Measurements from ENCODE around the gene SAMSN1.
"Not testable (repeated sequence)": the region's sequence is repeated elsewhere in the genome, so short reads cannot be mapped to it uniquely, and the experiment has no call there.

Gene SAMSN1

DNA sequence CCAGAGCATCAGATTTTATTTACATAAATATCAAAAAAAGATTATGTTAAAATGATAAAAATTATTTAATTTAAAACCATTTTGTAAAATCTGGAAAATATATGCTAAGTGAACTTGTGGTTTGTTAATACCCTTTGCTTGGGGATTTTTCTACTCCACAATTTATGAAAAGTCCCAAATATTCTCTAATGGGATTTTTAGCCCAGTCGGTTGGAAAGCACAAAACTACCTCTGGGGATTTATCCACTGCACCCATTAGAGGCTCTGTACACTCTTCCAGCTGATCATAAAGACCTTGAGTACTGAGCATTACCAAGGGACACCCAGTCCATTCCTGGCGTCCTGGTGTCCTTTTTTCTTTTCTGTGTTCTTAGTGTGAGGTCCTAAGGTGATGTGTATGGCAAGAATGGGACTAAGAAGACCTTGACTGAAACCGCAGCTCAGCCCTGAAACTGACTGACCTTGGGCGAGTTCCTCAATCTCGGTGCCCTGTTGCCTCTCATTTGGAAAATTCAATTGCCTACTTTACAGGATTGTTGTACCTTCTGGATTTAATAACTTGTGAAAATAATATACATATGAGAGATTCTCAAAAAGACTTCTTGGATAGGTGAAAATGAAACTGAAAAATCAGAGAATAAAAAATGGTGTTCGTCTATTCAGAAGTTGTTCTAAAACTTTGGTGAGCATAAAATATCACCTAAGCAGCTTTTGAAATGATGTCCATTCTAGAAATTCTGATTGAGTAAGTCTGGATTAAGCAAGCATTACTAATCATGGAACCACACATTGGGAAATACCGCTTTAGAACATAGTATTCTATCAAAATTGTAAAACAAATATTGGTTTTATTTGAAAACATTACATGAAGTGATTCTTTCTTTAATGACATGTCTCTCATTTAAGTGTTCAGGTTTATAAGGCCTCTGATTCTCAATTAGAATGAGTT, 21.5 kb upstream of the SAMSN1 start:
- in situ Hi-C loops (cut with MboI; ENCODE audit: low sequenced_read_pairs), result no loop called here

- in situ Hi-C loops (cut with MboI; ENCODE audit: low sequenced_read_pairs), result no loop called here
Measured at GRCh38 chr21:14566894-14567293, 20.8 kb upstream of the SAMSN1 start.

DNA sequence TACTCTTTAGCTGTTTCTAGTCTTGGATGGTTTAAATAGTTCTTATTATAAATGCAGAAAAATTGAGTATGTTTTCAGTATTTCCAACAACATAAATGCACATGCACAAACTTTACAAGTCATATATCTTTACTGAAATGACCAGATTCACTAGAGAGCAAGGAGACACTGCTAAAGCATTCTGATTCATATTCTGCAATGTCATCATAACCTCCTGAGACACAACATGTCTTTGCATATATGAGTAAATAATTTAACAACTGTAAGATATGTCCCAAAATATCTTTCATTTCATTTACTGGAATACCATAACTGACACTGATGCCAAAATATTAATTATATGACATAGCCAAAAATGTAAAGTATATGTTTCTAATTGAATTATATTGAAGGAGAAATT, 16.8 kb upstream of the SAMSN1 start:
- in situ Hi-C loops (cut with MboI; ENCODE audit: low sequenced_read_pairs), result no loop called here

GRCh38 chr21:14560555-14560954, 14.4 kb upstream of the SAMSN1 start:
- in situ Hi-C loops (cut with MboI; ENCODE audit: low sequenced_read_pairs), result no loop called here

GRCh38 chr21:14560139-14560538, 14.0 kb upstream of the SAMSN1 start:
- in situ Hi-C loops (cut with MboI; ENCODE audit: low sequenced_read_pairs), result no loop called here

GRCh38 chr21:14559102-14559501, 13.0 kb upstream of the SAMSN1 start:
- in situ Hi-C loops (cut with MboI; ENCODE audit: low sequenced_read_pairs), result no loop called here

DNA sequence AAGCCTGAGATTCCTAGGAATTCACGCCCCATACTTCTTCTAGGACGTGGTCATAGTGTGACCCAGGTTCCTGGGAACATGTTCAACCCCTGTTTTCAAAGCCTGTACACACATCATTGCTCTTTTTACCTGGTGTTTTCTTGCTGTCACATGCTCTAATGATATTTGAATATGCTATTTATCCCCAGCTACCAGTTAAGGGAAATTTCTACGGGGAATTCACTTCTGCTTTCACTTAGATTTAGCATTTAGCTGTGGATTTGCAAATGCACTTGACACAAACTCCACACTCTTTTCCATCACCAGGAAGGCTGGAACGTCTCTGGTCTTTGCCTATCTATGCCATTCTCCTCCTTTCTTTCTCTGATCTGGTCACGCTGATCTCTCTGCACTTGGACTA, 11.3 kb upstream of the SAMSN1 start:
- in situ Hi-C loops (cut with MboI; ENCODE audit: low sequenced_read_pairs), result no loop called here

- in situ Hi-C loops (cut with MboI; ENCODE audit: low sequenced_read_pairs), result no loop called here
Measured at GRCh38 chr21:14554948-14555347, 8.8 kb upstream of the SAMSN1 start.

DNA sequence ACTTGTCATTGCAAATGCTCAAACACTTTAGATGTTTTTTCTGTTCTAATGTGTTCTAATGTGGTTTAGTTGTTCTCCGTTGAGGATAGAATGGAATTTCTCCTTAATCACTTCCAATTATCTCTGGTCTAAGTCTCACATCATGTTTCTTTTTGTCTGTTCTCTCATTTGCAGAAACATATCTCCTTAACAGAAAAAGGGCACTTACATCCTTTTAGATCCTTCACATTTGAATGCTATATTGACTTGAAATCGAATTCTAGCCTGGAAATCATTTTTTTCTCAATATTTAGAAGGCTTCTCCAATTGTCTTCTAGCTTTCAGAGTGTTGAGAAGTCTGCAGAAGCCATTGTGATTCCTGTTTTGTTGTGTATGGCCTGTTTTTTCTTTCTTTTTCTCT, 7.3 kb upstream of the SAMSN1 start:
- in situ Hi-C loops (cut with MboI; ENCODE audit: low sequenced_read_pairs), result no loop called here

DNA sequence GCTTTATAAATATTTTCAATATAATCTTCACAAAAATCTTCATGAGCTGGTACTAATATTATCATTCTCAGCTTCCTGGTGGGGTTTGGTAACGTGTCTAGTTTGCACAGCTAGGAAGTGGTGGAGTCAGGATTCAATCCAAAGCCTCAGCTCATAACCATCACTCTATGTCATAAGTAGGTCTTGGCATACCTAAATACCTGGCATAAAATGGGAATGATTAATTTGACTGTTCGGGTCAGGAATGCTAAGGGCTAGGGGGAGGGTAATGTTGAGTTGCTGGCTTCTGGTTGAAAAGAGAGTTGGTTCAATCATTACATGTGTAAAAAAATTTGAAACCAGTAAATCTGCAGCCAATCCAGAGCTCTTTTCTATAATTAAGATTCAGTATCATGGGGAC, 5.6 kb upstream of the SAMSN1 start:
- in situ Hi-C loops (cut with MboI; ENCODE audit: low sequenced_read_pairs), result no loop called here

DNA sequence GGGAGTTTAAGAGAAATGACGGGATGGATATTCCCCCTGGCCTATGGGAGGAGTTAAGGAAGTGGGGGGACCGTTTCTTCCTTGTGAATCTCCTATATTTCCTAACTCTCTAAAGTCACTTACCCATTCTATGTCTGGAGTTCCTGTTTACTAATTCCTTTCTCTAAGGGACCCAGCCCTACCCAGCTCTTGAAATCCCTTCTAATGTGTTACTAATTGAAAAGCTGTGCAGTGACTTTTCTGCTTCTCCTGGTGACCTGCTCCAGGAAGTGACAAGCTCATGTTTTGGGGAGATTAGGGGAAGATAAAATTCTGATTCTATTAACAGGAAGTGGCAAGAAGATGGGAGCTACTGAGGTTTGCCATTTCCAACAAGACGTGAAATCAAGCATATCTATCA, 4.0 kb upstream of the SAMSN1 start:
- in situ Hi-C loops (cut with MboI; ENCODE audit: low sequenced_read_pairs), result no loop called here

GRCh38 chr21:14548779-14549178, 2.7 kb upstream of the SAMSN1 start:
- in situ Hi-C loops (cut with MboI; ENCODE audit: low sequenced_read_pairs), result no loop called here

DNA sequence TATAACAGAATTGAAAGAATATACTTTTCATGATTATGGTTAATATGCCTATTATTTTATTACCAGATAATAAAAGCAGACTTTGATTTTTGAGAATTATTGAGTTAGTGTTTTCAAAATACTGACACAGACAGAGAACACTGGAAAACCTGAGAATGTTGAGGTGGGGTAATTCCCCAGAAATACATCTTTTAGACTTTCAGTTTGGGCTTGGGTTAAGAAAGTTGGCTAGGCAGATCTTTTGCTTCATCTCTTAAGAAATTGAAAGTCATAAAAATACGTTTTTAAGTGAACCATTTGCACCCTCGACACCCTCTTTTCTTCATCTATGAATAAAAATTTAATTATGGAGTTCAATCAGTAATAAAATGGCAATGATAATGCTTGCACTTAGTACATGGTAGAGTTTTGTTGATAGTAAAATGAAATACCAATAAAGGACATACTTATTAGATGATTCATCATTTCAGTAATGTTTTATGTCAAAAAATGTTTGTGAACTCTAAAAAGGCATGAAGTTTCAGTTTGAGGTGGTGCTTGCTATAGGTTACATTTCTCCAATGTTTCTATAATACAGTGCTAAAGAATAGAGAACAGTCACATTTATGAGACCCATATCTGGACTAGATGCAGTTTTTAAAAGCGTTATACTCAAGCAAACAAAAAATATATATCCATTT, 1.9 kb upstream of the SAMSN1 start:
- in situ Hi-C loops (cut with MboI; ENCODE audit: low sequenced_read_pairs), result no loop called here

DNA sequence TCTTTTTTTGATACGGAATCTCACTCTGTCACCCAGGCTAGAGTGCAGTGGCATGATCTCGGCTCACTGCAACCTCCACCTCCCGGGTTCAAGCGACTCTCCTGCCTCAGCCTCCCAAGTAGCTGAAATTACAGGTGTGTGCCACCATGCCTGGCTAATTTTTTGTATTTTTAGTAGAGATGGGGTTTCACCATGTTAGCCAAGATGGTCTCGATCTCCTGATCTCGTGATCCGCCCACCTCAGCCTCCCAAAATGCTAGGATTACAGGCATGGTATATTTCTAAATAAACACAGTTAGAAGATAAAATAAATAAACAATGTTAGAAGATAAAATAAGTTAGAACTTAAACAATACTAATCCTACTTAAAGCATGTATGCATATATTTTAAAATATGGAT, 604 bp upstream of the SAMSN1 start:
- in situ Hi-C loops (cut with MboI; ENCODE audit: low sequenced_read_pairs), result not testable (repeated sequence)

DNA sequence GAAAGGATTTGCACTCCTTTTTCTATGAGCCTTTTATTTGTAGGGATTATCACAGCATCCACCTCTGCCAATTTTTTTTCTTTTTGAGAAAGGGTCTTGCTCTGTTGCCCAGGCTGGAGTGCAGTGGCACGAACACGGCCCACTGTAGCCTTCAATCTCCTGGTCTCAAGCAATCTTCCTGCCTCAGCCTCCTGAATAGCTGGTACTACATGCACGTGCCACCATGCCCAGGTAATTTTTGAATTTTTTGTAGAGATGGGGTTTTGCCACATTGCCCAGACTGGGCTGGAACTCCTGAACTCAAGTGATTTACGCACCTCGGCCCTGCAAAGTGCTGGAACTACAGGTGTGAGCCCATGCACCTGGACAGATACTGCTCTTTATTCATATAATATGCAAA, 2.1 kb downstream of the SAMSN1 start:
- in situ Hi-C loops (cut with MboI; ENCODE audit: low sequenced_read_pairs), result no loop called here

DNA sequence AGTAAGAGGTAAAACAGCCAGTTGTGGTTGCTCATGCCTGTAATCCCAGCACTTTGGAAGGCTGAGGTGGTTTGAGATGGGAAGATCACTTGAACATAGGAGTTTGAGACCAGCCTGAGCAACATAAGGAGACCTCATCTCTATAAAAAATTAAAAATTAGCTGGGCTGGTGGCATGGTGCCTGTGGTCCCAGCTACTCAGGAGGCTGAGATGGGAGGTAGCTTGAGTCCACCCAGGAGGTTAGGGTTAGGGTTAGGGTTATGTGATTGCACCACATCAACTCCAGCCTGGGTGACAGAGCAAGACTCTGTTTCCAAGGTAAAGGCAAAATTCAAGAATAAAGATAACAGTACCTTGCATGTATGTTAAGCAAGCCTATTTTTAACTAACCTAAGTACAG, 3.5 kb downstream of the SAMSN1 start:
- in situ Hi-C loops (cut with MboI; ENCODE audit: low sequenced_read_pairs), result no loop called here

DNA sequence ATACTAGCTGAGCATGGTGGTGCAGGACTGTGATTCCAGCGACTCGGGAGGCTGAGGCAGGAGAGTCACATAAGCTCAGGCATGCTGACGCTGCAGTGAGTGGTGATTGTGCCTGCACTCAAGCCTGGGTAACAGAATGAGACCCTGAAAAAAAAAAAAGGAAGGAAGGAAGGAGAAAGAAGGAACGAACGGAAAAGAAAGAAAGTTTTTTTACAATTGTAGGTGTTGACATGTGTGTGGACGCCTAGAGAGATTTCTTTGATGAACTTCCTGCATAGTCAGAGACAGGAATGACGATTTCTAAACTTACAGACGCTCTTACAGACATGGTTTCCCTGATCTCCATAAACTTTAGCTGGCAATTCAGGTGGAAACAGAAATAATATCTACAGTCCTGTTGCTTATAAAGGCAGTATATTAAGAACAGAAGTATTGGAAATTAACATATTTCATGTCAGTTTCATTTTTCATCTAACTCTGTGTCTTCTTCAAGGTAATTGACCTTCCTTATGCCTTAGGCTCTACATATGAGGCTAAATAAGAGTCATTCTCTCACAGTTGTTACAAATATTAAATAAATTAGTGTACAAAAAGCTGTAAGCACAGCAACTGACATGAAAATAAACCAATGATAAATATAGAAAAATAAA, 4.1 kb downstream of the SAMSN1 start:
- in situ Hi-C loops (cut with MboI; ENCODE audit: low sequenced_read_pairs), result no loop called here

- in situ Hi-C loops (cut with MboI; ENCODE audit: low sequenced_read_pairs), result no loop called here
Measured at GRCh38 chr21:14538483-14538882, 7.6 kb downstream of the SAMSN1 start.

DNA sequence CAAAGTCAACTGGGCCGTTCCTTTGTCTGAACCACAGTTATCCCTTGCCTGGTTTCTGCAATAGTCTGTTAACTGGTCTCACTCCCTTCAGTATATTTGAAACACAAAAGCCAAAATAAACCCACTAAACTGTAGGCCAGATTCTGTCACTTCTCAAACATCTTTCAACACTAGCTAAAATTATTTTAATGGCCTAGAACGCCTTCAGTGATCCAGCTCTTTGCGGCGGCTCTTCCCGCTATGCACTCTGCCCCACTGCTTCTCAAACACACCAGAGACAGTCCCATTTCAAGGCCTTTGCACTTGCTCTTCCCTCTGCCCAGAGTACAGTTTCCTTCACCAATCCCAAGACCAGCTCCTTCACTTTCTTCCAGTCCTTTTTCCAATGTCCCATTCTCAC, 9.2 kb downstream of the SAMSN1 start:
- in situ Hi-C loops (cut with MboI; ENCODE audit: low sequenced_read_pairs), result no loop called here

DNA sequence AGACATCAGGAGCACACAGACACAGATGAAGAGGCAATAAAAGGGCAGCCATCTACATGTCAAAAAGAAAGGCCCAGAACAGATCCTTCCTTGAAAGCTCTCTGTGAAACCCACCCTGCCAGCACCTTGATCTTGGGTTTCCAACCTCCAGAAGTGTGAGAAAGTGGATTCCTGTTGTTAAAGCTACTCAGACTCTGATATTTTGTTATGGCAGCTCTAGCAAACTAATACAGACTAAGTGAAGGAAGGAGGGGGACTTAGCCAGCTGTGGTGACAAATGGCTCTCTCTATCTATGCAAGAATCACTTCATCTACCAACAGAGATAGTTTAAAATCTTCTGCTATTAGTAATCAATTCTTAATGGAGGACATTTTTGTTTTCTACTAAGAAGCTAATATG, 10.4 kb downstream of the SAMSN1 start:
- in situ Hi-C loops (cut with MboI; ENCODE audit: low sequenced_read_pairs), result no loop called here

GRCh38 chr21:14533499-14534428, 12.4 kb downstream of the SAMSN1 start:
- in situ Hi-C loops (cut with MboI; ENCODE audit: low sequenced_read_pairs), result no loop called here
